ENCODE results near the gene SDHA.

The SDHA gene

DNA sequence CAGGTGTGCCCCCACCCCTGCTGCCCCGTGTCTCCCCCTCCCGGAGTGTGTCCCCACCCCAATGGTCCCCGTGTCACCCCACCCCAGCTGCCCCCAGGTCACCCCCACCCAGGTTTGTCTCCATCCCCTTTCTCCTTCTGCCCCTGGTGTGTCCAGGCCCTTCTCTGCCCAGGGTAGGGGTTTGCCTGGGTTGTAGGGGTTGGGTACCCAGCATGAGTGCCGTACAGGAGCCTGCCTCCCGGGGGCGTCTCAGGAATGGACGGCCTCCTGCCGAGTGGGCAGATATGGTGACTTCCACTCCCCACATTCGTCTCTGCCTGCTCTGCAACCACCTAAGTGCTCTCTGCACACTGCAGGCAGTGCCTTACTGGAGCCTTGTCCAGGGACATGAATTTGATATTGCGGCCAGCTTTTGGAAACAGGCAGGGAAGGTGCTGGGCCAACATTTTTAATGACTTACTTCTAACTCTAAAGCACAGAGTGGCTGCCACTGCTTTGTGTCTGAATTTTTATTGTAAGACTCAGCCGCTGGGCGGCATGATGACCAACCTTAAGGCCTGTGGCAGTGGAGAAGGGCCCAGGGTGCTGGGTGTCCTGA is 20.1 kb upstream of the SDHA start:
- in situ Hi-C loops (cut with MboI; ENCODE audit: low pct_unique_long_range_greater_than_20kb, low sequenced_read_pairs, unreplicated experiment), result no loop called here
- DNase-seq (ENCODE audit: low spot score), result no peak
- TF ChIP-seq, protein P1, sequence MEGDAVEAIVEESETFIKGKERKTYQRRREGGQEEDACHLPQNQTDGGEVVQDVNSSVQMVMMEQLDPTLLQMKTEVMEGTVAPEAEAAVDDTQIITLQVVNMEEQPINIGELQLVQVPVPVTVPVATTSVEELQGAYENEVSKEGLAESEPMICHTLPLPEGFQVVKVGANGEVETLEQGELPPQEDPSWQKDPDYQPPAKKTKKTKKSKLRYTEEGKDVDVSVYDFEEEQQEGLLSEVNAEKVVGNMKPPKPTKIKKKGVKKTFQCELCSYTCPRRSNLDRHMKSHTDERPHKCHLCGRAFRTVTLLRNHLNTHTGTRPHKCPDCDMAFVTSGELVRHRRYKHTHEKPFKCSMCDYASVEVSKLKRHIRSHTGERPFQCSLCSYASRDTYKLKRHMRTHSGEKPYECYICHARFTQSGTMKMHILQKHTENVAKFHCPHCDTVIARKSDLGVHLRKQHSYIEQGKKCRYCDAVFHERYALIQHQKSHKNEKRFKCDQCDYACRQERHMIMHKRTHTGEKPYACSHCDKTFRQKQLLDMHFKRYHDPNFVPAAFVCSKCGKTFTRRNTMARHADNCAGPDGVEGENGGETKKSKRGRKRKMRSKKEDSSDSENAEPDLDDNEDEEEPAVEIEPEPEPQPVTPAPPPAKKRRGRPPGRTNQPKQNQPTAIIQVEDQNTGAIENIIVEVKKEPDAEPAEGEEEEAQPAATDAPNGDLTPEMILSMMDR (IDR thresholded peaks at IDR 0.05; ENCODE audit: extremely low read depth, insufficient read depth, missing control alignments), result no peak

DNA sequence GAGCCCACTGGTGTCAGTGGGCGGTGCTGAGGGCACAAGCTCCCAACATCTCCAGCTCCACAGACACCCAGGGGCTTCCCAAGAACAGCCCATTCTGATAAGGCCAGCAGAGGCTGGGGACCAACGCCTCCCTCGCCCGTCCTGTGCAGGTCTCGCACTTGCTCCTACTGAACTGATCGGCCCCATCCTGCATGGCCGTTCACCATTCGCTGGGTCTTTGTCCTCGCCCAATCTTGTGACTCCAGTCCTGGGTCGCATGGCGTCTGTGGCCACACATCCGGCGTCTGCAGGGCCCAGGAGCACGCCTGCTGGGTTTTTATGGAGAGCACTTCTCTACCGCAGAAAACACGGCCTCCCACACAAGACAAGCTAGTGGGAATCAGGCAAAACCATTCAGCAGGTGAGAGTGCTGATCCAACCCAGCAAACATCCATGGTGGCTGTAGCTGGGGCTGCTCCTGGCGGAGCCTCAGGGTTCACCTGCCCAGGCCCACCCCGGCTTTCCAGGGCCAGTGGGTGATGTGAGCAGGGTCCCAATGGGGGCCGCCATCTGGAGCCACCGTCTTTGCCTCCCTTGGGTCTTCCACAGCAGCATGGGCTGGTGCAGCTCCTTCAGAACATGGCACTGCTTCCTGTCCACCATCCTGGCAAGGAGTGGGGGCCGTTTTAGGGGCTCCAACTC is 19.5 kb upstream of the SDHA start:
- TF ChIP-seq, protein P1 (IDR thresholded peaks at IDR 0.05; ENCODE audit: extremely low read depth, insufficient read depth, missing control alignments), result no peak
- no peak for DNase-seq (ENCODE audit: low spot score)
- in situ Hi-C loops (cut with MboI; ENCODE audit: low pct_unique_long_range_greater_than_20kb, low sequenced_read_pairs, unreplicated experiment), result no loop called here

DNA sequence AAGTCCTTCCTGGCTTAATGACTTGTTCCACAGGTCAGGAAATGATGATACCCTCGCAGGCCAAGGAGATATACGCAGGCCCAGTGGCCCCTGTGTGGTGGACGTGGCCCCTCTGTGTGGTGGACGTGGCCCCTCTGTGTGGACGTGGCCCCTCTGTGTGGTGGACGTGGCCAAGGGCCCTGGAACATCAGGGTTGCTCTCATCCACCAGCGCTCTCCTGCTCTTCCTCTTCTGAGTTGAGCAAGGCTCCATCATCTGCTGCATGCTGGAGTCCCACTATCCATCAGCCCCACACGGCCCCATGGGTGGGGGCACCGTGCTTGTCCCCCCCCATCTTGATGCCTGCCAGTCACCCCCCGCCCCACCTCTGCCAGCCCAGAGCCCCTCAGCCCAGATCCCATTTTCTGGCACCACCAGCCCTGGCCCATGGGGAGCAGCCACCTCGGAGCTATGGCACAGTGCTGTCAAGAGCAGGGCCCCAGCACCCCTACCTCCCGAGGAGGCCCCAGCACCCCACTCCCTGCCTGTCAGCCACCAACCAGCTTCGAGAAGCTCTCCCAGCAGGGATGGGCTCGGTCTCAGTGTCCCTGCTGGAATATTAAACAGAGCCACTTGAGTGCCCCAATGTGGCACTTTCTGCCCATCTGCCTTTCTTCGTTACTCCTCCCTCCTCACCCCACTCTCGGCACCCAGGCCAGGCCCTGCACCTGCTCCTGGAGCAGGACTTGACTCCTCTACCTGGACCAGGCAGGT is 18.7 kb upstream of the SDHA start:
- DNase-seq (ENCODE audit: low spot score), result no peak
- TF ChIP-seq, protein P1 (IDR thresholded peaks at IDR 0.05; ENCODE audit: extremely low read depth, insufficient read depth, missing control alignments), result no peak

DNA sequence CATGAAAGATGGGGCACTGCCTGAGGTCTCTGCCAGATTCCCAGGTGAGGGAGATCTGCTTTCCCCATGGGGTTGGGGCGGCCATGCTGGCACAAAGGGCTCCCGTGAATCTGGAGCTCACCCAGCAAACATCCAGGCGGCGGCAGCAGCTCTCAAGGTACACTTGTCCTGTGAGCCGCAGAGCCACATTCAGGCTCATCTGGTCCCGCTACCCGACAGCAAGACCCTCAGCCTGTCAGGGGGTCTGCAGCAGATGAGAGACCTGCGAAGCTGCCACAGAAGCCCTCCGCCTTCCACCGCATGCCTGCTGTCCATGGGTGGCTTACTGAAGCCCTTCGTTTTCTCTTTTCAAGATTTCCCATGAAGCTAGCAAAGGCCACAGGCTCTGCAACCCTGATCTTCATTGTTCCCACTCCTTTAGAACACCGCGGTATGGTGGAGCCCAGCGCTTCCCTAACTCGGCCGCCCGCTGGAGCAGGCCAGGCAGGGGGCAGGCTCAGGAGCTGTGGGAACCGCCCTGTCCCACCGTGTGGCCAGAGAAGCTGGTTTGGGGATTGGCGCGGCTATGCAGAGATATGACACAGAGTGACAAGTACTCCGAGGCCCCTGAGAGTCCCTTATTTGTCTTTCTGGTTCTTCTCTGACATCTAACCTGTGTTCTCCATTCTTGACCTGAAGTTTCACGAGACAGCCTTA is 18.0 kb upstream of the SDHA start:
- DNase-seq (ENCODE audit: low spot score), result no peak
- in situ Hi-C loops (cut with MboI; ENCODE audit: low pct_unique_long_range_greater_than_20kb, low sequenced_read_pairs, unreplicated experiment), result no loop called here
- TF ChIP-seq, protein P1 (IDR thresholded peaks at IDR 0.05; ENCODE audit: extremely low read depth, insufficient read depth, missing control alignments), result no peak

More for the DNA sequence above, 18.7 kb upstream of the SDHA start:
- in situ Hi-C loops (cut with MboI; ENCODE audit: low pct_unique_long_range_greater_than_20kb, low sequenced_read_pairs, unreplicated experiment), result no loop called here

DNA sequence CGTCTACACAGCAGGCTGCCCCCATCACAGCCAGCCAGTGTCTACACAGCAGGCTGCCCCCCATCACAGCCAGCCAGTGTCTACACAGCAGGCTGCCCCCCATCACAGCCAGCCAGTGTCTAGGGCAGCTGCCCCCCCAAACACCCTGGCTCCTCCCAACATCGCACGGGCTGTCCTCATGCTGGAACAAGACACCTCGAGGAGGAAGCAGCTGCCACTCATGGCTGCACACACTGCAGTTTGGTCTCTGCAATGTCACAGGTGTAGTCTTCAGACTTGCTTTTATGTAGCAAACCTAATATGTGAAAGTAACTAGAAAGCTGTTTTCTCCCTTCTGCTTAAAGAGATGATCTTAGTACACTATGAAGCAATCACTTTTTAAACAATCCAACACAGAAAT is 17.1 kb upstream of the SDHA start:
- no peak for DNase-seq (ENCODE audit: low spot score)
- TF ChIP-seq, protein P1 (IDR thresholded peaks at IDR 0.05; ENCODE audit: extremely low read depth, insufficient read depth, missing control alignments), result no peak
- in situ Hi-C loops (cut with MboI; ENCODE audit: low pct_unique_long_range_greater_than_20kb, low sequenced_read_pairs, unreplicated experiment), result no loop called here

DNA sequence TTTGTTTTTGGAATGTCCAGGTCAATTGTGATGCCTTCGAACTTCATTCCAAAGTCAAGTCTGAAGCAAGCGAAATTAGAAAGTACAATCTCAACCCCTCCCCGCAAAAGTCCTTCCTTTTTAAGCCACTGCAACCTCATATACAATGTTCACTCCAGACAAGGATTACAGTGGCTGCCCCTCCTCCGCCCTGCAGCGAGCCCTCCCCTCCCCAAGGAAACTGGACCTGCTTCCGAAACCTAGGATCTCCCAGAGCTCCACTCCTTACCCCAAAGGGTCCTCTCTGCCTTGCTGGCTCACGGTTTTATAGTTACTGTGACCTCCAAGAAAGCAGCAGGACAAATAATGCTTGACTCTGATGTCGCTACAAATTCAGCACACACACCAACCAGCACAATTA is 16.4 kb upstream of the SDHA start:
- TF ChIP-seq, protein P1 (IDR thresholded peaks at IDR 0.05; ENCODE audit: extremely low read depth, insufficient read depth, missing control alignments), result no peak
- in situ Hi-C loops (cut with MboI; ENCODE audit: low pct_unique_long_range_greater_than_20kb, low sequenced_read_pairs, unreplicated experiment), result no loop called here
- DNase-seq (ENCODE audit: low spot score), result no peak
